Panc1 (cell line): ENCODE data around the gene RAB3GAP2.

ENCODE experiments used
- POLR2AphosphoS5 ChIP-seq: IDR thresholded peaks from 2 replicates; pipeline ENCODE4 v1.6.1; 2012; ENCODE audit warnings: mild to moderate bottlenecking, low read depth, low read length, moderate library complexity
- REST ChIP-seq, 2 experiments: IDR thresholded peaks; 2 replicates each; pipeline ENCODE4 v1.6.1; 2011 to 2012; ENCODE audit warnings: low read depth in 2 of 2, control low read depth in 1 of 2, low read length in 1 of 2, mild to moderate bottlenecking in 1 of 2, moderate library complexity in 1 of 2; ENCODE audit not compliant: insufficient read depth in 1 of 2
- TF ChIP-seq, protein P1 (sequence below): fragments of 450-650 bp; IDR thresholded peaks from 2 replicates; pipeline ENCODE4 v1.5.1; 2017; ENCODE audit warnings: mild to moderate bottlenecking

GRCh38 chr1:220306339-220306738, 34.1 kb upstream of the RAB3GAP2 start:
- TF ChIP-seq POLR2AphosphoS5 (no peak), REST (IDR thresholded peaks at IDR 0.05; ENCODE audit: insufficient read depth in 1 of 2, low read depth in 2 of 2, low read length in 1 of 2) (no peak)
- TF ChIP-seq, protein P1, sequence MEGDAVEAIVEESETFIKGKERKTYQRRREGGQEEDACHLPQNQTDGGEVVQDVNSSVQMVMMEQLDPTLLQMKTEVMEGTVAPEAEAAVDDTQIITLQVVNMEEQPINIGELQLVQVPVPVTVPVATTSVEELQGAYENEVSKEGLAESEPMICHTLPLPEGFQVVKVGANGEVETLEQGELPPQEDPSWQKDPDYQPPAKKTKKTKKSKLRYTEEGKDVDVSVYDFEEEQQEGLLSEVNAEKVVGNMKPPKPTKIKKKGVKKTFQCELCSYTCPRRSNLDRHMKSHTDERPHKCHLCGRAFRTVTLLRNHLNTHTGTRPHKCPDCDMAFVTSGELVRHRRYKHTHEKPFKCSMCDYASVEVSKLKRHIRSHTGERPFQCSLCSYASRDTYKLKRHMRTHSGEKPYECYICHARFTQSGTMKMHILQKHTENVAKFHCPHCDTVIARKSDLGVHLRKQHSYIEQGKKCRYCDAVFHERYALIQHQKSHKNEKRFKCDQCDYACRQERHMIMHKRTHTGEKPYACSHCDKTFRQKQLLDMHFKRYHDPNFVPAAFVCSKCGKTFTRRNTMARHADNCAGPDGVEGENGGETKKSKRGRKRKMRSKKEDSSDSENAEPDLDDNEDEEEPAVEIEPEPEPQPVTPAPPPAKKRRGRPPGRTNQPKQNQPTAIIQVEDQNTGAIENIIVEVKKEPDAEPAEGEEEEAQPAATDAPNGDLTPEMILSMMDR: no peak
